NCI-H446 (cell line): ENCODE results near the gene SYT1.
A peak's percentile ranks its signal among the peaks of the same experiment; 100 is the strongest.

Experiments
- DNase-seq, 2 experiments: peaks; one replicate each; lab custom pipeline; 2025; lab: John Stamatoyannopoulos, UW

Gene SYT1

DNA sequence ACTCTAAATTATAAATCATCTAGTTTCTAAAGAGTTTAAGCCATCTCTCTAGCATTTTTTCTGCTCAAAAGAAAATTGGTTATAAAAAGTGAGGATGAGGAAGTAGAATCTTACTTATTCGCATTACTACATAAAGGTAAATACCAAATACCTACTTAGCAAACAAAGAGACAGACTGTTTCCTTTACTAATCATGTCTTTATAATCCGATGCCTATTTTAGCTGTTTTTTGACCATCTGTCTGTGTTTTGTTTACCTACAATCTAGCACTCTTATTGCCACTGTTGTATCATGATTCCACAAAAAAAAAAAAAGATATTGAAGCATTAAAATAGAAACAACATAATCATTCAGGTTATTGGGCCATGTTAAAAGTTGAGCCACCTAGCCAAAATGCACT is 430.0 kb downstream of the SYT1 start:
- DNase-seq, result no peak

DNA sequence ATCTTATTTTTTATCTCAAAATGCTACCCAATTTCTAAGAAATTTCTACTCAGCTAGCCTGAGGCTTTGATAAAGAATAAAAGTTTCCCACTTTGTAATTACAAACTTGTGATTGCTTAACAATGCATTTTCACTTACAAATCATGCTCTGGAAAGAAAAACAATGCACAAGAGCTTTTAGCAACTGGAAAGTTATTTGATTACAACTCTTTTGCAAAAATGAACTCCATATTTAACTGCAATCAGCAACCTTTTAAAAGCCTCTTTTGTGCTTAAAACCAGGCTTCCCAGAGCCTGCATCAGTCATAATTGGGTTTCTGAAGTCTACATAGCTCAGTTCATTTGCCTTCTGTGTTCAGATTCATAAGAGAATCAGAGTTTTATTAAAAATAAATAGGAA is 431.0 kb downstream of the SYT1 start:
- DNase-seq, result no peak

DNA sequence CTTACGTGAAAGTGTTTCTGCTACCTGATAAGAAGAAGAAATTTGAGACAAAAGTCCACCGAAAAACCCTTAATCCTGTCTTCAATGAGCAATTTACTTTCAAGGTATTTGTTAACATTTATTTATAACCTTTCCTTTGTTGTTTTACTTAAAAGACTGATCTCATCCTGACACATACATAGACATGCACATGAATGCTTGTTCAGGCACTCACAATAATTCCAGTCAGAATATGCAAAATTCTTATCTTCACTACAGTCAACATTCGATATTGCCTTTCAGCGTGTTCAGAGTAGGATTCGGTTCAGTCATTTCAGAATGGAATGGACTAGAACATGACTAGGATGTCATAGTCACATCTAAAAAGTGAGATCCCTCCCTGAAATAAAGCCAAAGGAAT is 431.6 kb downstream of the SYT1 start:
- no peak for DNase-seq

DNA sequence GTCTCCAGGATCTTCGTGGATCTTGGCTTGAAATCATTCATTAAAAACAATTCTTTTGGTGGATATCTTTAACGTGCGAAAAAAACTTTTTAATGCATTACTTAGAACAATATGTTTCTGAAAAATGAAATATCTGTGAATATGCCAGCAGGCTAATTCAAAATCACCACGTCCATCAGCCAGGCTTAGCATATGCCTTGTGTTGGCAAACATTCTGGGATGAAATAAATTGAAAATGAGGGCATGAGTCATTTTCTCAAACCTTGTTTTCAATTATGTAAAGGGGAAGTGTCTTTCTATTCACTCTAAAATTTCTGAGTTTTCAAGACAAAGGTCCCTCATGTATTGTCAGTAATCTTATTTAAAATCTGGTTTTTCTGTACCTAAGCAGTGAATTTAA is 432.3 kb downstream of the SYT1 start:
- peak; percentile 43 to 70 for DNase-seq

DNA sequence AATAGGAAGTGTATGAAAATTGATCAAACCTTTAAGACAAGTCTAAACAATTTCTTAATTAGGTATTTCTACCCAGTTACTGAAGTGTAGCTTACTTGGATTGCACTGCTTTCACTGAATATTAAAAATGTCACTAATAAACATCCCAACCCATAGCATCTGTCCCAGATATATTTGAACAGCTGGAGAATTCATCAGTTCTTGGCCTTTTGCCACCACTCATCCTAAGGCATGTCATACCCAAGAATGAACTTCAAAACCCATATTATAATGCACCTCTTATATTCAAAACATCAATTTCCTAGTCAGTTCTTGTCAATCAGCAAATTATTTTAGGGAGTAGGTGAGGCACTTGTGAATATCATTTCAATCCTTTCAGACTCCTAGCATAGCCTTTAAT is 433.9 kb downstream of the SYT1 start:
- DNase-seq, result peak in 1 of 2 experiments; percentile 78

DNA sequence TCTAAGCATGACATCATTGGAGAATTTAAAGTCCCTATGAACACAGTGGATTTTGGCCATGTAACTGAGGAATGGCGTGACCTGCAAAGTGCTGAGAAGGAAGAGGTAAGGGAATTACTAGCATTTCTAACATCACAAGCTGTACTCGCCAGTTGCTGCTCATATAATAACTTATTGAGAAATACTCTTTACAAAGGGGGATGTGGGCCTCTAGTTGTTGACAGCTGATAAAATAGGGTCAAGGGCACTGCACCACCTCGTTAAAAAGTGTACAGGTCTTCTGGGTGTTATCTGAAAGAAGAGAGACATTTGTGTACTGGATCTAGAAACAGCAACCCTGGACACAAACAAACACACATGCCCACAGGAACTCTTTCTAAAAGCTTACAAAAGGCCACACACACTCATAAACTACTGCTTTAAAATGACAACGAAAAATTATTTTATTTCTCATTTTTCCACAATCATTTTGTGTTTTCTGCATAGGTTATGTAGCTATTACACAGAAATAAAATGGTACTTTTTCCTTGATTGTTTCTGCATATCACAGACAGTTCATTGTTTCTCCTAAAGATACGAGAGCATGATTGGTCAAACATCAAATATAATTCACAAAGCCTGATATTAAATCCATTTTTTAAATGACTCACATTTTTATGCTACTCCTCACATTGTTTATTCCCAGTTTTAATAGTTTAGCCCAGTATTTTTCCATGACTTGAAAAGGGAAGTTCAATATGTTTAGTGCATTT is 435.0 kb downstream of the SYT1 start:
- no peak for DNase-seq

DNA sequence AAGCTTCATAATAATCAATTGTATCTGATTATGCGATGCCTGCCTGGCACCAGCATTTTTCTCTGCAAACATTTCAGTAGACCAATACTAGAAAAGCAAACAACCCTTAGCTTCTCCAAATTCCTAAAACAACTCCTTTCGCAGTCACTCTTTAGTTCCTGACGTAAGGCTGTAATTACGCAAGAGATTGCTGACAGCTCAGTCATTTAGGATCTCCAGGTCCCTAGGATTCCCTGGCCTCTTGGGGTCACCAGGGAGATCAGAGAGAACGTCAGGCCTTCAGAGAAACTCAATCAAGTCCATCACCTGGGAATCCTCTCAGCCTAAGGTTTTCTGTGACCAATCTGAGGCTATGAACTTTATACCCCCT is 435.6 kb downstream of the SYT1 start:
- DNase-seq, result no peak

DNA sequence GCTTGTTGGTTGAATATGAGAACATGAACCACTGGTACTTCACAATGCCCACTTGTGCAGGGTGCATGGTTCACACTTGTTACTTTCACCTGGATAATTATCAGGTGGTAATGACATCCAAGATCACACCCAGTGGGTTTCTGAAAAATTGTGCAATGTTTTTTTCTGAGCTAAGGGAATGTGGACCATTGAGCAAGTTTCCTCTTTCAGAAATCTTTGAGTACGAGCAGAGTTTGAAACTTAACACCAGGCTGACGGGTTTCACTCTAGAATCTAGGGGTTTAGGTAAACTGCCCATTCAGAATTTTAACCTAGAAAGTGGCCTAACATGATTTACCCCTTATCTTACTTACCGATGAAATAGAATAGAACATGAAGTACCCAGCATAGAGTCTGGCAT is 436.6 kb downstream of the SYT1 start:
- no peak for DNase-seq

DNA sequence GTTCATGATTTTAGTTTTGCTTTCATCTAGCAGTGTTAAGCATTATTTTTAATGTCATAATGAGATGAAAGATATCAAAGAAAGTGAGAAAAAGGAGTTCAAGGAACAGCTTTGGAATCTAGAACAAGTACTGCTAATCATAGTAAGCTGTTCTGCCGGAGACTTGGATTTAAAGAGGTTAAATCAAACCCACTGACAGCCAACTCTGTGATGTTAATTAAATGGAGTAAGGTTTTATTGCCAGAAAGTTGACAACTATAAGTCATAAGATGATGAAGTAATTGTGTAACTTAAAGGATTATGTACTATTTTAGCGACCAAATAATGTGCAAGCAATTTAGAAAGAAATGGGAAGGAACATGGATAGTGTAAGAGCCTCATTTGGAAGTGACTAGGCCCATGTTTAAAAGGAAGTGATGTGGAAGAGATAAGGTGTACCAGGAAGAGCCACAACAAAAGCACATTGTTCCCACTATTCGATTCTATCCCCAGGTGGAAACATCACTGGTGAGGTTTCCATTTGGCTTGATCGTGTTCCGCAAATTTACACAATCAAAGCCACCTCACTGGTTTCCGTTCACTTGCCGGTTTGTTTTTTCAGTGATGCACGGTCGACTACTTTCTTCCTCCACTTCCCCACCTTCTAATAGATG is 437.7 kb downstream of the SYT1 start:
- no peak for DNase-seq

DNA sequence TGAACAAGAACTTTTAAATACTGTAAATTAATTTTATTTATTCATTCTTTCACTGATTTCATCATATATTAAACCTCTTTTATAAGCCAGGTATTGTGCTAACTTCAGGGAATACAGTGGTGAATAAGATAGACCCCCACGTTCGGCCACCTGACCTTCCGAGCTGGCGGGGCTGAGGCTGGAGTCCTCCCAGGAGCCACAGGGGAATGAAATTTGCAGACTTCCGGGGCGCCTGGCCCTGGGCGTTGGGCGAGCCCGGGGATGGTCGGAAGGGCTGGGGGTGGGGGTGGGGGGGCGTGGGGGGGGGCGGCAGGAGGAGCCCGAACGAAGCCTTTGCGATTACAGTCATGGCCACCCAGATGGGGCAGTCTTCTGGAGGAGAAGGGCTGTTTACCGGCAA is 442.8 kb downstream of the SYT1 start:
- DNase-seq, result no peak

DNA sequence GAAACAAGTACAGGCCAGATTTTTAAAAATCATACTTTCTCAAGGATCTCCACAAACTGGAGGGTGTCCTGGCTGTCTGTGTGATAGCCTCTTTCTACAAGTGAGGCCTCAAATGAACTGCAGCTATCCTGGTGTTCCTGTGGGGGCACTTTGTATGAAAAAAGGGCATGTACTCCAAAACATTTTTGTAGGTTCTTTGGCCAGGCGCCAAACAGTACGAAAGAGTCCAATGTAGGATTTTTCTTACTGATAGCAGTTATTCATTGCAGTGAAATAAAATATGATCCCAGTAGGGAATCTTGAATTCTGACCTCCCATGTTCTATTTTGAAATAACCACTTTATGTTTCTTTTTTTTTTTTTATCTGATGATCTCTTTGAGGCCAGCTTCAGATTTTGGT is 444.5 kb downstream of the SYT1 start:
- DNase-seq, result no peak

DNA sequence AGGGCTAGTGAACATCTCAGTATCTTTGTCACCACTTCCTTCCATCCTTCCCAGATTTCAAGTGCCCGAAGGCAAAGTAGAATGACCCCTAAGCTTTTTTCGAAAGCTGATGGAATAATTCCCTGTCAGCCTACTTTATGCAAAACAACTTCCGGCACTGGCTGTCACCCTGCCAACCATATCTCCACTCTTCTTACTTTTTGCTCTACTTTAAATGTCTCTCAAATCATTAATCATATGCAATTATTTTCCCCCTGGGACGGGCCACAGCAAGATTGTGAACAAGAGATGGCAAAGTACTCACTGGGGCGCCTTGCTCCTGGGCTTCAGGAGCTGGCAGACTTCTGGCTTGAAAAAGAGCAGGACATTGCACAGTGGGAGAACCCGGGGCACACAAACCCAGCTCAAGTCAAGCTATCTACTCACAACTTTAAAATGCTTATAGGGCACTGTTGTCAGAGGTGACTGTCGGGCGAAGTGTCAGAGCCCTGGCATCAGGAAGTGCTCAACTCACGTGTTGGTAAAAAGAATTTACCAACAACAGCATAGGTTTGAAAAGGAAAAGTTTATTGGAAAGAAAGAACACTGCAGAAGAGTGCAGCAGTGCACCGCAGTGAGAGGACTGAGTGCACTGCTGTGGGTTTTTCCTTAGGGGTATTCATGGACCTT is 452.7 kb downstream of the SYT1 start:
- DNase-seq, result peak; percentile 24 to 63

DNA sequence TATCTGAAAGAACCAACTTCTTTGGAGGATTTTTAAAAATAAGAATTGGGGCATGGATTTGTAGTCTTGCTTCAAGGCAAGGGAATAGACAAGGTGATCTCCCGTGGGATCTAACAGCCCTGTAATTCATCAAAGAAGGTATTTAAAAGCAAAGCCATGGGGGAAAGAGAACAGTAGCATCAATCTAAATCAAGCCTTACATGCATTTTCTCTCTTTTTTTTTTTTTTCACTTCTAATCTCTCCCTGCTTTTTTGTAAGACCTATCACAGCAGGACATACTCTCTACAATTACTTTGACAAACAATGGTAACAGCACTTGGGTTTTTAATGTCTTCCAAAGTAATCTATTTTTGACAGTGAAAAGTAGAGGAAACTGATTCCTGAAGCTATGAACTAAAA is 458.3 kb downstream of the SYT1 start:
- no peak for DNase-seq

DNA sequence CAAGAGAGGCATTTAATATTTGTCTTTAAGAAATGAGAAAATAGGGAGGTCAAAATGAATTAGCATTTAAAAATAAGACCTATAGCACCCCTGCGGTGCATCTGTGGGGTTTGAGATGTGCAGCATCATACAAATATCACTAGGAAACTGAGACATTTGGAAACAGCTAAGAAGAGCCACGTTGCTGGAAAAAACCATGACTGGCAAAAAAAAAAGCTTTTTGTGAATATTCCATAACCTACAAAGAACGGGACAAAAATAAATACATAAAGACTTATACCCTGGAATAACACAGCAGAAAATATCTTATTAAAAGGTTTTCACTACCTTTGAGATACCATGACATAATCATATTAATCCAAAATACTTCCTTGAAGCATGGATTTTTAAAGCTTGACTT is 460.0 kb downstream of the SYT1 start:
- DNase-seq, result peak in 1 of 2 experiments; percentile 53

DNA sequence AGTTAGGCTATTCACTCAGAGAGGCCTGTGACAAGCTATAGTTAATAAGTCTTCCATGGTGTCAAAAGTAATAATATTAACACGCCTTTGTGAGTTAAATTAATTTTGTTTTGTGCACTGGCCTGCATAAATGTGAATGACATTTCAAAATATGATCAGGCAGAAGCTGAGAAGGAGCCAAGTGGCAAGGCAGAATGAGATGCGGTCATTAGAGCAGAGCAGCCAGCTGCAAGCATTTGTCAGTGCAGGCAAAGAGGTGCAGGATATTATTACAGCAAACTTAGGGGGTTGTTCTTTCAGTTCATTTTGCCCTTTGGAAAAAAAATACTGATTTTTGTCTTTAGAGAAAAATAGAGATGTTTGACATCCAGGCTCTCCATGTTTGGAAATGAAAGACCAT is 461.6 kb downstream of the SYT1 start:
- peak; percentile 55 to 65 for DNase-seq

DNA sequence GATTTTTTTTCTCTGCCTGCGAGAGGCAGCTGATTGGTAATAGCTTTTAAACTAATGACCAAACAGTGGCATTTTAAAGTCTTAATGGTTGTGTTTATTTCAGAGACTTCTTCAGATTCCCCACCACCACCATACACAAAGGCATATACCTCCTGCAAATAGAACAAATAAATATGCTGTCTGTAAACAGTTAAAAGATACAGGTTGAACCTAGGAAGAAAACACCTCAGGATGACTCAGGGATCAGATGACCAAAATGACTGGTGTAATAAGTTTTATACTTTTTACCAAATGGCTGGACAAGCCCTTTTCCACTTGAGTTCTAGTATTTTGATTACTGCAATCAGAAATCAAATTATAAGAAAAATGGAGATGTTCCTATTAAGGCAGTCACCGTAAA is 462.1 kb downstream of the SYT1 start:
- no peak for DNase-seq

DNA sequence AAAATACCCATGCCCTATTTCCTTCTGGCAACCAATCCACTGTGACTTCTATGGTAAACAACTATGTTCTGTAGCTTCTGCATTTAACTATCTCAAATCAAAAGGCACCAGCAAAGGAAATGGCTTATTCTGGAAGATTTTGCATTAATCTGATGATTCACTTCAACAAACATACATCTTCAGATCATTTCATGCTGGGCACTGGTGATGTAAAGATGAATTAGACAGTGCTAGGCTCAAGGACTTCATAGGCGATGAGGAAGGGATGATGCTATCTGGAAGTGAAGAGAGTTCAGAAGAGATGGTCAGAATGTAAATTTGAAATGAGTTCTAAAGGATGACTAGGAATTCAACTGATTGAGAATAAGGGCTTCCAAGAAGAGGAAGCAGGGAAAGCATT is 462.9 kb downstream of the SYT1 start:
- no peak for DNase-seq

DNA sequence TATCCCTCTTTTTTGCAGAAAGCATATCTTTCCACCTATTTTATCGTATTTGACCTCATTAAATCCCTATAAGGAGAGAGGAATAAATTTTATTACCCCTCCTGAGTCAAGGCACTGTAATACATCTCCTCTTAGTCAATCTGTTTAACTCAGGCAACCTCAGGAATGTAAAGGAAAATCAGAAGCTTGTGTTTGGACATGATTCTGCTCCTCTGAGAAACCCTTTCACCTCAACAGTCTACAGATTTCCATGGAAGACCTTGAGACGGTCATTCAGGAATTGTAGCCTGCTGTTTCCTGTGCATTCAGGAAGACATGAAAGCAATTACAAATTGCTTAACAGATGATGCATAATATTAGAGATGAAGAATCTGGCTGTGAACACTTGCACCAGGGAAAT is 465.4 kb downstream of the SYT1 start:
- DNase-seq, result no peak

DNA sequence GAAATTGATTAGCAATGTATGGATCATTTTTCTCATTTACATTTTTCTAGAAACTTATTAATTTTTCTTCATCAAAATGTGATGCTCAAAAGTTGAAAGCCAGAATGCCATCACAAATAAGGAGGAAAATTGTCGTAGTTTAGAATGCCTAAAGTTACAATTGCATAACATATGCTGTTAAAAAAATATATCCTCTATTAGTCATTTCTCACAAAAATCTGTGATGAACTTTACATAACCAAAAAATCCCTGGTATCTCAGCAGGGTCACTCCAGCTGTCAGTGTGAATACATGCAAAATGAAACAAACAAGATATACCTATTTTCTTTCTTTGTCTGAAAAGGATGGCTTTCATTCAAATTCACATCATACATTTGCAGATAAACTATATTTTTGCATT is 467.3 kb downstream of the SYT1 start:
- DNase-seq, result no peak

DNA sequence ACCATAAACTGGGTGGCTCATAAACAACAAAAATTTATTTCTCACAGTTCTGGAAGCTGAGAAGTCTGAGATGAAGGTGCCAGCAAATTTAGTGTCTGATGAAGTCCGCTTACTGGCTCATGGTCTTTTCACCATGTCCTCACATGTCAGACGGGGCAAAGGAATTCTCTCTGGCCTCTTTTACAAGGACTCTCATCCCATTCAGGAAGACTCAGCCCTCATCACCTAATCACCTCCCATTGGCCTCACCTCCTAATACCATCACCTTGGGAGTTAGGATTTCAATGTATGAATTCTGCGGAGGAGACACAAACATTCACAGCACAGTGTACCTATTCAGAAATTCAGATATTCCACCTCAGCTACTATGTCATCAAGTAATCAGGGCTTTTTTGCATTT is 468.6 kb downstream of the SYT1 start:
- no peak for DNase-seq

DNA sequence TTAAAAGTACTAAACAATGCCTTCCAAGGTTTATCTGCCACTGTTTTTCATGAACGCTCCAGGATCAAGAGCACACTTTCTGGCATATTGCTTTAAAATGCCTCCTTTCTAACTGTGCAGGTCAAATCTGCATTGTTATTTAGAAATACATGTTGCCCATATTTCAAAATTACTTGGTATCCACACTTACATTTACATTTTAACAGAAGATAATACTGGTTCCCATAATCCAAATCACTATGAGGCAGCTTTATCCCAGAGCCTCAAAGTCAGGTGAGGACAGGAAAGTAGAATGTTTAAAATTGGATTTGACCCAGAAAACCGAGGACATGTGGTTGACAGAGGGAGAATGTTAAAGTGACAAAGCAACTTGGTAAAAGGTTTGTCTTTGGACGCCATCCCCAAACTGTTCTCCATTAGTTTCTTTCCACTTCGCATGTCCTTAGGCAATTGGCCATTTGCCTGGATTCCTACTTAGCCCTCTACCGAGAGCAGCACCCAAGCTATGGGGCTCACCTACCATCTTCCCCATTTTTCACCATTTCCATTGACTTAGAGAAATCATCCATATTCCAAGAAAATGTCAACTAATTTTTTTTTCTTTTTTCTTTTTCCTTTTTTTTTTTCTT is 473.2 kb downstream of the SYT1 start:
- peak in 1 of 2 experiments; percentile 32 for DNase-seq

DNA sequence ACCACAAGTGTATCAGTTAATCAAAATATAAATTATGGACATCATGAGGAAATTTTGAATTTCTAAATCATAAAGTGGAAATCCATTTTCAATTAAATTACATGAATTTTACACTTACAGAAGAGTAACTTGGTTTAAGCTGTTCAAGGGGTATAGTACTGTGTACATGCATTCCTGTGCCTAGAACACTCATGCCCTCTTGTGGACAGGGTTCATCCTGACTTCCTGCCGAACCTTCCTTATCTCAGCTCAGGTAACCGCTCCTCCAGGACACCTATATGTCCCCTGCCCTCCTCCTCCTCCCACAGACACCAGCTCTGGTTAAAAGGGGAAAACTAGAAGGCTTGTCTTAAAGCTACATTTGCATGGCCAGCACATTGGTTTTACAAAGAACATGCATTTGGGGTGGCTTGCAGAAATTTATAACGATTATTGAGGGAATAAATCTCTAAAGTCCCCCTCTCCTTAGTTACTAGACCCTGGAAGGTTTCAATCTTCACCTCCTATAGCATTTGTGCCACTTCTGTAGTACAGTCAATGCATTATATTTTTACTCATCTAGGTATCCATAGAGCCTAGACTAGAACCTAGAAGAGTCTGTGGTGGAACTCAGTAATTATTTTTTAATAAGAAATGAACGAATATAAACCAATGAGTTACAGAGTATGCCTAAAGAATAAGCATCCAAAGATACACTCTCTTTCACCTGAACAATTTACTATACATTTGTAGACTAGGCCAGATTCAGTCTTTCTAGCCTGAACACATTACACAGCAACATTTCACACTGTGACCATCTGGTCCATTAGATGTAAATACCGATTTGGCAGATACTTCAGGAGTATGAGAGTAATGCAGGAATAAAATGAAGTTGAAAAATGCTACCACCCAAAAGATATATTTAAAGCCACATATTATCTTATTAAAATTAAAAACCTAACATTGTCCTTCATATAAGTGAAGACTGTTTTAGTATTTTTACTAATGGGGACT is 480.6 kb downstream of the SYT1 start:
- DNase-seq, result peak; percentile 43 to 62
